Upper lobe of left lung (tissue), 6 donors: ENCODE results near the gene TBCK. TPM values are rescaled to one million over a fixed set of nuclear protein-coding genes. Genes with fewer than 3 reads are reported as not detected.
A peak's percentile ranks its signal among the peaks of the same experiment; 100 is the strongest.

Experiments used
- ATAC-seq, 2 donors: fragments of 200-7000 bp; cut with Tn5 transposase; one replicate each; pipeline ENCODE4 v1.9.1; 2022; ENCODE audit warnings: mild to moderate bottlenecking in 2 of 2, moderate library complexity in 2 of 2; ENCODE audit not compliant: low FRiP score in 2 of 2
- DNase-seq, 2 donors: peaks; one replicate each; pipeline ENCODE4 v3.0.0-alpha.2; 2019 to 2020
- H3K27ac ChIP-seq, 4 donors: fragments of 200-600 bp; sonication (generic); one replicate each; pipeline ENCODE4 v1.5.1; 2016 to 2019
- H3K27me3 ChIP-seq, 4 donors: fragments of 200-600 bp; sonication (generic); one replicate each; pipeline ENCODE4 v1.5.1; 2017 to 2019
- H3K36me3 ChIP-seq, 4 donors: fragments of 200-600 bp; sonication (generic); one replicate each; pipeline ENCODE4 v1.5.1; 2016 to 2019
- H3K4me1 ChIP-seq, 4 donors: fragments of 200-600 bp; sonication (generic); one replicate each; pipeline ENCODE4 v1.5.1; 2018 to 2019
- H3K4me3 ChIP-seq, 4 donors: fragments of 200-600 bp; sonication (generic); one replicate each; pipeline ENCODE4 v1.5.1; 2017 to 2019; ENCODE audit warnings: mild to moderate bottlenecking in 2 of 4, moderate library complexity in 1 of 4
- H3K9me3 ChIP-seq, 4 donors: fragments of 200-600 bp; sonication (generic); one replicate each; pipeline ENCODE4 v1.5.1; 2018 to 2019
- CTCF ChIP-seq, 6 experiments: fragments of 450-650 bp in 4 of 6; fragments of 200-600 bp in 2 of 6; sonication (generic) in 2 of 6; IDR thresholded peaks; one replicate each; pipeline ENCODE4 v1.5.1; 2016 to 2019; ENCODE audit warnings: antibody characterized with exemption in 6 of 6
- EP300 ChIP-seq, 4 donors: sonication (generic); formaldehyde crosslinking; IDR thresholded peaks; one replicate each; pipeline ENCODE4 v1.5.1; 2017; ENCODE audit warnings: antibody characterized with exemption in 4 of 4, control low read depth in 2 of 4
- POLR2A ChIP-seq, 4 donors: fragments of 450-650 bp; IDR thresholded peaks; one replicate each; pipeline ENCODE4 v1.5.1; 2016 to 2017; ENCODE audit warnings: antibody characterized with exemption in 4 of 4, mild to moderate bottlenecking in 2 of 4
- POLR2AphosphoS5 ChIP-seq, 2 donors: sonication (generic); formaldehyde crosslinking; IDR thresholded peaks; one replicate each; pipeline ENCODE4 v1.5.1; 2017; ENCODE audit warnings: antibody characterized with exemption in 2 of 2
- WGBS, 2 donors: methylation state at CpG; one replicate each; pipeline ENCODE4 v1.1.5; 2017 to 2018; 5-methylcytosine and 5-hydroxymethylcytosine counted together
- total RNA-seq, 6 donors: library from RNA; depleted of rRNA in 4 of 6; stranded (reverse); fragments of >200 nt in 4 of 6; gene quantifications; one replicate each; pipeline versions ENCODE4 v1.1.0 to v1.2.1, GENCODE V29; 2016 to 2021
- donor health status: DM: no; HTN: no; CAD: no; lungs with moderate emphysema.
- donor health status: DM: no; HTN: yes; CAD: no; lungs with severe emphysema.

The TBCK gene
- 10 to 100 TPM; 24.8 to 54.5 (median 32.3) TPM for total RNA-seq

- ATAC-seq (peak; percentile 99), DNase-seq (peak; percentile 85 to 90)
- peaks cover 22 to 33% (median 24%) of the 10 kb centered on the region in 4 donors for H3K4me1 ChIP-seq
- WGBS, 2 donors = 0 to 1% methylated on average over 27 to 44 of the region's 44 CpGs
- H3K27ac ChIP-seq = peak within 1 kb of the TSS; percentile 91 to 98 (median 96)
- H3K9me3 ChIP-seq = no peaks in the 10 kb centered on the region
- TF ChIP-seq EP300 (IDR thresholded peaks at IDR 0.05) = peak in 1 of 4 donors; percentile 50
- no peak for TF ChIP-seq CTCF (IDR thresholded peaks at IDR 0.05)
- peak; percentile 62 to 78 for TF ChIP-seq POLR2AphosphoS5 (IDR thresholded peaks at IDR 0.05)
- peak in 3 of 4 donors; percentile 44 to 88 (median 81) for TF ChIP-seq POLR2A (IDR thresholded peaks at IDR 0.05)
- no peaks in the 10 kb centered on the region for H3K27me3 ChIP-seq
- H3K36me3 ChIP-seq = peaks cover 0 to 9% (median 2%) of the 10 kb centered on the region in 4 donors
- peak within 1 kb of the TSS; percentile 62 to 84 (median 72) for H3K4me3 ChIP-seq
Measured at GRCh38 chr4:106315968-106316772, at the start of gene TBCK, which contains the start of gene AIMP1. TBCK (minus strand) TSS chr4:106316209; CDS start chr4:106308960, 7,249 bp downstream. AIMP1 (plus strand) TSS chr4:106316550; CDS start chr4:106325010, 8,460 bp downstream.

GRCh38 chr4:106365613-106366012, 49.6 kb upstream of the TBCK start:
- H3K27ac ChIP-seq = no peak overlapping the region
- no peaks in the 10 kb centered on the region for H3K36me3 ChIP-seq
- no peaks in the 10 kb centered on the region for H3K9me3 ChIP-seq
- no peaks in the 10 kb centered on the region for H3K27me3 ChIP-seq
- no peak overlapping the region for H3K4me3 ChIP-seq
- TF ChIP-seq EP300 (IDR thresholded peaks at IDR 0.05) (no peak), POLR2A (IDR thresholded peaks at IDR 0.05) (no peak), POLR2AphosphoS5 (IDR thresholded peaks at IDR 0.05) (no peak), CTCF (IDR thresholded peaks at IDR 0.05) (no peak)
- DNase-seq = no peak
- H3K4me1 ChIP-seq = peaks cover 3 to 10% (median 6%) of the 10 kb centered on the region in 4 donors
- whole genome bisulfite sequencing, 2 donors = 64 to 67% methylated on average over 1 of the region's 1 CpG
- ATAC-seq = peak; percentile 59 to 86

GRCh38 chr4:106364282-106364681, 48.3 kb upstream of the TBCK start:
- peaks cover 3 to 10% (median 4%) of the 10 kb centered on the region in 4 donors for H3K4me1 ChIP-seq

GRCh38 chr4:106362086-106362825, 46.2 kb upstream of the TBCK start:
- no peak for DNase-seq
- no peak overlapping the region for H3K4me3 ChIP-seq
- 79 to 86% methylated on average over 3 of the region's 3 CpGs for WGBS, 2 donors
- H3K27ac ChIP-seq = no peak overlapping the region
- H3K4me1 ChIP-seq = peaks cover 0 to 10% (median 4%) of the 10 kb centered on the region in 4 donors
- ATAC-seq = no peak
- no peaks in the 10 kb centered on the region for H3K9me3 ChIP-seq
- H3K27me3 ChIP-seq = no peaks in the 10 kb centered on the region
- no peaks in the 10 kb centered on the region for H3K36me3 ChIP-seq
- TF ChIP-seq POLR2A (IDR thresholded peaks at IDR 0.05) (no peak), POLR2AphosphoS5 (IDR thresholded peaks at IDR 0.05) (no peak), CTCF (IDR thresholded peaks at IDR 0.05) (no peak), EP300 (IDR thresholded peaks at IDR 0.05) (no peak)

More at GRCh38 chr4:106364282-106364681, 48.3 kb upstream of the TBCK start:
- DNase-seq (no peak), ATAC-seq (no peak)
- TF ChIP-seq CTCF (IDR thresholded peaks at IDR 0.05) = no peak
- 100% methylated on average over 1 of the region's 1 CpG; no CpG with 5 or more reads in 1 of the 2 donors for WGBS, 2 donors
- H3K27ac ChIP-seq = no peak overlapping the region
- H3K9me3 ChIP-seq = no peaks in the 10 kb centered on the region
- no peak overlapping the region for H3K4me3 ChIP-seq
- no peaks in the 10 kb centered on the region for H3K27me3 ChIP-seq
- no peaks in the 10 kb centered on the region for H3K36me3 ChIP-seq
